ENCODE results near the gene KCNJ6.

- TF ChIP-seq POLR2A (IDR thresholded peaks at IDR 0.05; ENCODE audit: low read length) (no peak), GATA1 (IDR thresholded peaks at IDR 0.05; ENCODE audit: low read depth, low read length) (no peak)
Observed at GRCh38 chr21:37788503-37788902, 127.8 kb downstream of the KCNJ6 start.

All from erythroblast (primary cell).